Hematopoietic multipotent progenitor cell treated with erythropoietin and hydrocortisone succinate and interleukin-3 and kit ligand, for 4 days (in vitro differentiated cells): ENCODE data around the gene GJB4.
"Not testable (repeated sequence)": the region's sequence is repeated elsewhere in the genome, so short reads cannot be mapped to it uniquely, and the experiment has no call there.

Experiments
- DNase-seq: peaks from one replicate; pipeline ENCODE4 v3.0.0-alpha.2; 2015

GJB4 gene

DNA sequence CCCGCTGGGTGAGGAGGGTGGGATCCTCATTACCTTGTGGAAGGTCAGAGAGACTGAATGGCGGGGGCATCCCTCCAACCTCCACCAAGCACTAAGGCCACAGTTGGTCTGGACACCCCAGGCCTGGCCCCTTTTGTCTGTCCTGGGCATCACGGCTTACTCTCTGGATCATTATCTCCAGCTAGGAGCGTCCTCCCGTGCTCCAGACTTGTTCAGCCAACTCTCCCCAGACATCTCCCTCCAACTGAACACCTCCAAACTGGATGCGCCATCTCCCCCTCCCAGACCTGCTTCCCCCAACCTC is 11.9 kb upstream of the GJB4 start:
- DNase-seq: no peak

DNA sequence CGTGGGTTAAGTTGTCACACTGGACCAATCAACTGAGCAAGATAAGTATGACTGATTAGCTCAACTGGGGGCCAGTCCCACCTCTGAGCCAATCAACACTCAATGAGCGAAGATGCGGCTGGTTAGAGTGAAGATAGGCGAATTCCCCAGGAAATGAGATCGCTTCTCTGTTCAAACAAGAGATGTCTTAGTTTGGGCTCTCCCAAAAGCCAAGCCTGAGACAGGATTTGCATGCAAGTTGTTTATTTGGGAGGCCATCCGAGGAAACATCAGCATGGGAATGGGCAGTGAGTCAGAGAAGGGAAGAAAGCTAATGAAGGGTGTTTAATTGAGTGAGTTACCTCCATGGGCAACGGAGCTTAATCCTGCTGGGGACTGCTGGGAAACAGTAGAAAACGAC is 9.5 kb upstream of the GJB4 start:
- no peak for DNase-seq

DNA sequence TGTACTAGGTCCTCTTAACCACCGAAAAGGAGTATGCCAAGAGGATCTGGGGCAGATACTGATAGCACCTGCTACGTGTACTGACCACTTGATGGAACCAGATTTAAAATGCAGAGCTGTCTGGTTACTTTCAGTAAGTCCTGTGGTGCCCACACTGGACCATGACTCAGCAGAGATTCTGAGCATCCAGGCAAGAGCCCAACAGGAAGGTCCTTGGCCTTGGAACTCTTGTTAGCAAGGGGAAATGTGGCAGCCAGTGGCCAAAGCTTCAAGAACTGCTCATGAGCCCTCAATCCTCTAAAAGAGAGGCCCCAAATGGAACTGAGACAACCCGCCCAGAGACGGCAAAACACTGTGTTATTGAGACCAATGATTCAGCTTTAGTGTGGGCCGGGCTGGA is 8.9 kb upstream of the GJB4 start:
- no peak for DNase-seq

DNA sequence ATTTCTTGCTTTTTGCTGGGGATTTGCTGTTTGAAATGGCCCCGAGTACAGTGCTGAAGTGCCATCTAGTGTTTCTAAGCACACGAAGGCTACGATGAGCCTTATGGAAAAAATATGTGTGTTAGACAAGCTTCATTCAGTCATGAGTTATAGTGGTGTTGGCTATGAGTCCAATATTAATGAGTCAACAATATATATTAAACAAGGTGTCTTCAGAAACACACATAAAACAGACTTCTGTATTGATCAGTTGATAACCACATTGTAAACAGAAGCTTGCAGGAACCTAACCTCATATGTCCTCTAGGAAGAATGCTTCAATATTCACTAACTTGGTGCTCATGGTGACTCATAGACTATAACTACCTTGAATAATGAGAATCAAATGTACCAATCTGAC is 6.4 kb upstream of the GJB4 start:
- DNase-seq: no peak

DNA sequence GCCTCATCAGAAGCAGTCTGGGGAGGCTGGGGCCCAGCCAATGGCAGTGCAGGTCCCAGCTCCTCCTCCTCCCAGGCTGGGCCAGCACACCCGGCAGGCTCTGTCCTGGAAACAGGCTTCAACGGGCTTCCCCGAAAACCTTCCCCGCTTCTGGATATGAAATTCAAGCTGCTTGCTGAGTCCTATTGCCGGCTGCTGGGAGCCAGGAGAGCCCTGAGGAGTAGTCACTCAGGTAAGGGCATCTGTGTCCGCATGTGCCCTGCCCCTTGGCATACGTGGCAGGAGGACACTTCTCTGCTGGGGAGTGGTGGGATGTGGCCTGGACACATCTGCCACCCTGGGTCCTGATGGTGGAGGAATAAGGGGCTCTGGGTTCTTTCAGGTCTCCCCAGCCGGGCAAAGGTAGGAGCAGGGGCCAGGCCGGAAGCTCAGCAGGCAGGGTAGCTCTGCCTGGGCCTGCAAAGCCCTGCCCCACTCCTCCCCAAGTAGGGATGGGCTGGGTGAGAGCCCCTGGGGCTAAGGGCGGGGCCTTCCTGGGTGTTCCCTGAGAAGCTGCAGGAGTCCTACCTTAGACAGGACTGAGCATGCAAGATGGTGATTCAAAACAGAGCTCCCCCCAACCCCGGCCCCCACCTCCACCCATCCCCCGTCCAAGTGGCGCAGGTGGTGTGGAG is 4.4 kb upstream of the GJB4 start, which contains the start of gene GJB5:
Gene GJB5, plus strand, starts transcription at position 84 of the 674 bp plus-strand sequence. CDS start 2,284 bp downstream, outside the sequence.
- no peak for DNase-seq

DNA sequence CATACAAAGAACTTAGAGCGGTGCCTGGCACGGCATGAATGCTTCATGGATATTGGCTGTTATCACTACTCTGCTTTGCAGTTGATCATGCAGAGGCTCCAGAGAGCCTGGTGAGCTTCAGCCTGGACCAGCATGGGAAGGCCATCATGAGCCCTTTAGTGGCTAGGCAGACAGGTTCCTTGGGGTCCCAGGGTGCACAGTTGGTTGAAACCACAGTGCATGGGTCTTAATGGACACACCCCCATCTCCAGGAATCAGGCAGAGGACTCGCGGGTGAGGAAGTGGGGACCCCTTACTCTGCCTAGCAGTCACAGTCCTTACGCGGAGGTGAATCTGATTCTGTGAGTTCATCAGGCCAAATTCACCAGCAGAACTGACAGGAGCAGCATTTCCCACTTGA is 3.6 kb upstream of the GJB4 start:
- no peak for DNase-seq

DNA sequence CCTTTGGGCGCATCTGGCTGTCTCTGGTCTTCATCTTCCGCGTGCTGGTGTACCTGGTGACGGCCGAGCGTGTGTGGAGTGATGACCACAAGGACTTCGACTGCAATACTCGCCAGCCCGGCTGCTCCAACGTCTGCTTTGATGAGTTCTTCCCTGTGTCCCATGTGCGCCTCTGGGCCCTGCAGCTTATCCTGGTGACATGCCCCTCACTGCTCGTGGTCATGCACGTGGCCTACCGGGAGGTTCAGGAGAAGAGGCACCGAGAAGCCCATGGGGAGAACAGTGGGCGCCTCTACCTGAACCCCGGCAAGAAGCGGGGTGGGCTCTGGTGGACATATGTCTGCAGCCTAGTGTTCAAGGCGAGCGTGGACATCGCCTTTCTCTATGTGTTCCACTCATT is 2.2 kb upstream of the GJB4 start:
- DNase-seq: no peak

DNA sequence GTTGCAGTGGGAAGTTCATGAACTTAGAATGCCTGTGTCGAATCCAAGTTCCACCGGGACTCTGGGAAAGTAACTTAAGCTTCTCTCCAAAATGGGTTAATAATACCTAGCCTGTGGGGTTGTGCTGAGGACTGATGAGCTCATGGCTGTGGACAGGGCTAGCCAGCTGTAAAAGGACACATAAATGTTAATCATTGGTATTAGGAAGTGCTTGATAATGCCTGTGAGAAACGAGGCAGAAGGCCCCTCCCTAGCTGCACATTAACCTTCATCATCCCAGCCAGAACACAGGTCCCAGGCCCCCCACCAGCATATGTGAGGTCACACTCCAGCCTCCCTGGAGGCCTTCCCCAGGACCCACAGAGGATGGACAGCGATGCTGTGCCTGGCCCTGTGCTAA is 789 bp upstream of the GJB4 start:
- DNase-seq: no peak

DNA sequence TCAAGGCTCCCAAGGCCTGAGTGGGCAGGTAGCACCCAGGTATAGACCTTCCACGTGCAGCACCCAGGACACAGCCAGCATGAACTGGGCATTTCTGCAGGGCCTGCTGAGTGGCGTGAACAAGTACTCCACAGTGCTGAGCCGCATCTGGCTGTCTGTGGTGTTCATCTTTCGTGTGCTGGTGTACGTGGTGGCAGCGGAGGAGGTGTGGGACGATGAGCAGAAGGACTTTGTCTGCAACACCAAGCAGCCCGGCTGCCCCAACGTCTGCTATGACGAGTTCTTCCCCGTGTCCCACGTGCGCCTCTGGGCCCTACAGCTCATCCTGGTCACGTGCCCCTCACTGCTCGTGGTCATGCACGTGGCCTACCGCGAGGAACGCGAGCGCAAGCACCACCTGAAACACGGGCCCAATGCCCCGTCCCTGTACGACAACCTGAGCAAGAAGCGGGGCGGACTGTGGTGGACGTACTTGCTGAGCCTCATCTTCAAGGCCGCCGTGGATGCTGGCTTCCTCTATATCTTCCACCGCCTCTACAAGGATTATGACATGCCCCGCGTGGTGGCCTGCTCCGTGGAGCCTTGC is 1.7 kb downstream of the GJB4 start:
- DNase-seq: no peak

DNA sequence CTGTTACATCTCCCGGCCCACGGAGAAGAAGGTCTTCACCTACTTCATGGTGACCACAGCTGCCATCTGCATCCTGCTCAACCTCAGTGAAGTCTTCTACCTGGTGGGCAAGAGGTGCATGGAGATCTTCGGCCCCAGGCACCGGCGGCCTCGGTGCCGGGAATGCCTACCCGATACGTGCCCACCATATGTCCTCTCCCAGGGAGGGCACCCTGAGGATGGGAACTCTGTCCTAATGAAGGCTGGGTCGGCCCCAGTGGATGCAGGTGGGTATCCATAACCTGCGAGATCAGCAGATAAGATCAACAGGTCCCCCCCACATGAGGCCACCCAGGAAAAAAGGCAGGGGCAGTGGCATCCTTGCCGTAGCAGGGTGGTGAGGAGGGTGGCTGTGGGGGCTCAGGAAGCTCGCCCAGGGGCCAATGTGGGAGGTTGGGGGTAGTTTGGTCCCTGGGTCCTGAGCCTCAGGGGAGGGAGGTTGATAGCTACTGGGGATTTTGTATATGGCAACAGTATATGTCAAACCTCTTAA is 2.3 kb downstream of the GJB4 start:
- DNase-seq: no peak

DNA sequence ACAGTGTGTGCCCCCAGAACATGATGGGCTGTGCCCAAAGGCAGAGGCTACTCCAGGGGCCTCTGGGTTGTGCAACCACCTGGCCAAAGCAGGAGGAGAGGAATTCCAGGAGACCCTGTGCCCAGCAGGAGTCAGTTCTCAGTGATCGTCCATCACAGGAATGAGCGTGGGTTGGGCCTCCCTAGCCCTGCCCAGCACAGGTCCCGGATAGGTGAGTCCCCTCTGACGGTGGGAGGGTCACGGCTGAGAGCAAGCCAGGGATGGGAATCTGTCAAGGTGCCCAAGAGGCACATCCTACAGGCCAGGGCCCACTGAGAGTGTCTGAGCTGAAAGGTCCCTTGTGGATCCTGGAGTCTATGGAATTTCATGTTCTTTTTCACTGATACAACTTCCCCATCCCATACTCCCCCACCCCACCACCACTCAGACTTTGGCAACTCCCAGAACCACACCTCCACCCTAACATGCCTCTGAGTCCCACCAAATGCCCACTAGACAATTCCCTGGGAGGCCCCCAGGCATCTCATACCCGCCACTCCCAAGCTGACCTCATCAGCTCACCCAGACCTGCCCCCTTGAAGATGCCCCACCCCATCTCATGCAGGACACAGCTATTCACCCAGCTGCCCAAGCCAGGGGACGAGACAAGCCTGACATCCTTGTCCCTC is 3.1 kb downstream of the GJB4 start:
- no peak for DNase-seq

DNA sequence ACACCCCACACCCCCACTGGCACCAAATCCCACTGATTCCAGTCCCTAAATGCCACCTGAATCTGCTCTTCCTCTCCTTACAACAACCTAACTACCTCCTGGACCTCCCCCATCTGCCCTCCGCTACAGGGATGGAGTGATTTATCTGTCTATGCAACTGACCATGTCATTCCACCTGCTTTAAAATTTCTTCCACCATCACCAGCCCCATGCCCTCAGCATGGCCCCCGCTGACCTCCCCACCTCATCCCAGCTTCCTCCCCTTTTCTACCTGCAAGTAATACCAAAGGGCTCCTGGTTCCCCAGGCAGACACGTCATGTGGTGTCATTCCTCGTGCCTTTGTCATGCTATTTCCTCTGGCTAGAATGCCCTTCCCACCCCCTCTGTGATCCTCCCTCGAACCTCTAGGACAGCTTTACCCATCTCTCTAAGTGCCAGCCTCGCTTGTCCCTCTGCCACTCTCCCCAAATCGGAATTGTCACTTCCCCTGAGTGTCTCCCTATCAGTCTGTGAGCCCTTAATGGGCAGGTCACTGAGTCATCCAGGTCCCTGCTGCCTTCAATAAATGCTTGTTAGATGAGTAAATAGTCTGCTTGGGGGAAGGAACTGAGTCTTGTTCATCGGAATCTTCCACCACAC is 3.7 kb downstream of the GJB4 start:
- DNase-seq: no peak

DNA sequence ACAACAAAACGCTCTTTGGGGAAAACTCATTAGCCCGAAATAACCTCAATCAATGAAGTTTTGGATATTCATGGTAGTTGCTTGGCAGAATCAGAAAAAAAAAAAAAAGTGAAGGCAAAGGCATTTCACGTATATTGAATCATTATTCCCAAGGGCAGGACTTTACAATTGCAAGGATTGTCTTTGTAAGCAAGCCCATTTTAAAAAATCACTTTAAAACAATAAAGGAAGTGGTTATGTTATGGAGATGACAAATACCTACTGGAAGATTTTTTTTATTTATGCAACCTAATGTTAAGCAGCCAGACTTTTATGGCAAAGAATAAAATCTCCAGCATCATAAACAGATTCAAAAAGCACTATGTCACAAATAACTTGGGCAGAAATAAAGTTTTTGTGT is 9.3 kb downstream of the GJB4 start:
- DNase-seq: no peak

DNA sequence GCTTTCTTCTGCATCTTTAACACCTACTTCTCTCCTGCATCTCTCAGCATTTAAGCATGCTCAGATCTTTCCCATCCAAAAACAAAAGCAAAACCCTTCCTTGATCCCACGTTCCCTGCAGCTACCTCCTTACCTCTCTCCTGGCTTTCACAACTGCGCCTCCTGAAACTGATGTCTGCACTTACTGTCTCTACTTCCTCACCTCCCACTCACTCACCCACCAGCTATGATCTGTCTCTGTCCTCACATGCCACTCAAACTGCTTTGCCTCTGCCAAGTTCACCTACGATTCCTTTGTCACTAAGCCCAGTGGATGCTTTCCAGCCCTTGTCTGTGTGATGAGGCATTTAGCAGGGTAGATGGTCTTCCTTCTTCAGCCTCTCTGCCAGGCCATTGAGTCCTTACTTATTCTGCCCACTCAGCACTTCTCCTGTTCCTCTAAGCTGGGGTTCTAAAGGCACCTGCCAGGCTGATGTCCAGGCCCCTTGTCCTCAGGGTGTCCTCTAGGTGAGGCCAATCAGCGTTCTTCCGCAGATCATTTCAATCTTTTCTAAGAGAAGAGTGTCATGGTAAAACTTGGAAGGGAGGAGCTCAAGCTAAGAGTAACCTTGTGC is 11.5 kb downstream of the GJB4 start:
- DNase-seq: no peak

DNA sequence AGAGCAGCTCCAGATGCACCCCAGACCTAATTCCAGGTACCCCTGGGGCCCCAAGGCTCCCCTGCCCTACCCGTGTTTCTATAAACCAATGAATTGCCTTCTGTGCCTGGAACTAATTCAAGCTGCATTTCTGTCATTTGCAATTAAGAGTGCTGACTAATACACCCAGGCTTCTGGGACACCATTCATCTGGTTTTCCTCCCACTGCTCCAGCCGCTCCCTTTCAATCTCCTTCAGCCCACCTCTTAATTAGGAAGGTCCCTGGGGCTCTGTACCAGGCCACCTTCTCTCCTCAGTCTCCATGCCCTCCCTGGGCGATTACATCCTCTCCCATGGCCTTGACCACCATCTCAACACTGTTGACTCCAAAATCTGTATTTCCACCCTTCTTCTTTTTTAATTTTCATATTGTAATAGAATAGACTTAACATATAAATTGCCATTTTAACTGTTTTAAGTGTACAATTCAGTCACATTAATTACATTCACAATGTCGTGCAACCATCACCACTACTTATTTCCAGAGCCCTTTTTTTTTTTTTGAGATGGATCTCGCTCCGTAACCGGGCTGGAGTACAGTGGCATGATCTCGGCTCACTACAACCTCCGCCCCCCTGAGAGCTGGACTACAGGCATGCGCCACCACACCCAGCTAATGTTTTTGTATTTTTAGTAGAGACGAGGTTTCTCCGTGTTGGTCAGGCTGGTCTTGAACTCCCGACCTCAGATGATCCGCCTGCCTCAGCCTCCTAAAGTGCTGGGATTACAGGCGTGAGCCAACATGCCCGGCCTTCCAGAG is 12.2 kb downstream of the GJB4 start:
- DNase-seq: no peak

DNA sequence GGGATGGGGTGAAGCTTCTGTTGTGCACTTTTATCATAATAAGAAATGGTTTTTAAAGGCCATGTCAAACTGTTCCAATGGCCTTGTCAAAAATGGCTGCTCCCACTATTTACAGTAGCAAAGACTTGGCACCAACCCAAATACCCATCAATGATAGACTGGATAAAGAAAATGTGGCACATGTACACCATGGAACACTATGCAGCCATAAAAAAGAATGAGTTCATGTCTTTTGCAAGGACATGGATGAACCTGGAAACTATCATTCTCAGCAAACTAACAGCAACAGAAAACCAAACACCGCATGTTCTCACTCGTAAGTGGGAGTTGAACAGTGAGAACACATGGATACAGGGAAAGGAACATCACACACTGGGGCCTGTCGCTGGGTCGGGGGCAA is 13.6 kb downstream of the GJB4 start:
- DNase-seq: not testable (repeated sequence)

DNA sequence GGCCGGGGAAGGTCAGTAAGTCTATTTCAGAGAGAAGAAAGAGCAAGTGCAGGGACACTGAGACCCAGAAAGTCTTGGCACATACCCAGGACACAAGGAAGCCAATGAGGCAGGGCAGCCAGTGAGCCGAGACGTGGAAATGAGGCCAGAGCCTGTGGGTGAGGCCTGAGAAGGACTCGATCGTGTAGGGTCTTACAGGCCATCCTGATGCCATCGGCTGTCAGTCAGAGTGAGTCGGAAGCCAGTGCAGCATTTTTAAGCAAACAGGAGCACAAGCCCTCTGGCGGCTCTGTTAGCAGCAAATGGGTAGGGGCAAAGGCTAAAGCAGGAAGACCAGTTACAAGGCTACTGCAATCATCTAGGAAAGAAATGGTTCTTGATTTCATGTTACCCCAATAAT is 15.4 kb downstream of the GJB4 start:
- no peak for DNase-seq

DNA sequence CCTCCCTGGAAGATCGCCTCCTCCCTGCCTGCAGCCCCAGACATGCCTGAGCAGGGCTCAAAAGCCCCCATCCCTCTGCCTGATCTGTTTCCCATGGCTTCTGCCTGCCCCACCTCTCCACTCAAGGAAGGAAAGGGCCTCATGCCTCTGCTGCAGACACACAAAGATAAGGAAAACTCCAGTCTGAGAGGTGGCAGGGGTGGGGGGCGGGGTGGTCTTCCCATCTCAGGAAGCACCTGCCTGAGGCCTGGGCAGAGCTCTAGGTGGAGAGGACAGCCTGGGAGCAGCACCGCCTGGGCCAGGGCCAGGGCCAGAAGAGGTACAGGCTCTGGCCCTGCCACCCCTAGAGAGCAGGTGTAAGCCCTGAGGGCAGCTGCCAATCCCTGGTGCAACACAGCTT is 17.4 kb downstream of the GJB4 start:
- DNase-seq: no peak

DNA sequence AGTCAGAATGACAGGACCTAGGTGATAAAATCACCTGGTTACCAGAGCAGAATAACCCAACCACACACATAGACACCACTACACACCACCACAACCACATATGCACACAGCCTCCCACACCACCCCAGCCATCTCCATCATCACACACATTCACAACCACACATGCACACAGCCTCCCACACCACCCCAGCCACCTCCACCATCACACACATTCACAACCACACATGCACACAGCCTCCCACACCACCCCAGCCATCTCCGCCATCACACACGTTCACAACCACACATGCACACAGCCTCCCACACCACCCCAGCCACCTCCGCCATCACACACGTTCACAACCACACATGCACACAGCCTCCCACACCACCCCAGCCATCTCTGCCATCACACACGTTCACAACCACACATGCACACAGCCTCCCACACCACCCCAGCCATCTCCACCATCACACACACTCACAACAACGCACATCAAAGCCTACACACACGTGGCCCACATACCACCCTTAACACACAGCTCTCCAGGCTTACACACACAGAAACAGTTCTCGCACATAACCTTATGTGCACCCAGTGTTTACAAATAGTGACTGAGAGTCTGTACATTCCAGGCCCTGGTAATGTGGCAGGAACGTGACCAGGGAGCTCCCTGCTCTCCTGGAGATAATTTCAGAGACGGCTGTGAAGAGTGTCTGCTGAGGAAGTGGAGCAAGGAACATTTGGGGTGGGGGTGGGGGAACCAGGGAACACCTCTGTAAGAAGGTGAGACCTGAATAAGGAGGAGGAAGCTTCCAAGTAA is 18.2 kb downstream of the GJB4 start:
- no peak for DNase-seq

DNA sequence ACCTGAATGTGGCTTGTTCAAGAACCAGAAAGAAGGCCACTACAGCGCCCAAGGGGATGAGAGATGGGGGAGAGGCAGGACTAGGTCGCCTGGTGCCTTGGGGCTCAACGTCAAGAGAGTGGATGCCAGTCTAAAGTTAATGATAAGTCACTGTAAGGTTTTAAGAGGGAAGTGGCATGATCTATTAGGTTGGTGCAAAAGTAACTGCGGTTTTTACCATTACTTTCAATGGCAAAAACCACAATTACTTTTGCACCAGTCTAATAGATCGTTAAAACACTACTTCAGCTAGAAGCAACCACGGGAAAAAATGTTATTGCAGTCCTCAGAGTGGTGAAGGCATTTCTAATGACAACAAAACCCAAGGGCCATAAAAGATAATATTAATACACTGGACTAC is 18.8 kb downstream of the GJB4 start:
- no peak for DNase-seq

DNA sequence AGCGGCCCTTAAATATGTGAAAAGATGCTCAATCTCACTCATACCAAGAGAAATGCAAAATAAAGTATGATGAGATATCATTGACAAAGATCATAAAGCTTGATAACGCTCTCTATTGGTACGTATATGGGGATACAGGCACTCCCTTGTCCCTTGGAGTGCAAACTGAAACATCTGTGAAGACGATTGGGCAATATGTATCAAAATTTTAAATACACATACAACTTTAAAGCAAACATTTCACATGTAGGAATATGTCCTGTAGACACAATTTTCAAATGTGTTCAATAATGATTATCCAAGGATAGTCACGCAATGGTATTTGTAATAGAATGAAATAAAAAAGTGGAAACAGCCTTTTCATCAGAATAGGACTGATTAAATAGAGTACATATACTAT is 19.5 kb downstream of the GJB4 start:
- no peak for DNase-seq

DNA sequence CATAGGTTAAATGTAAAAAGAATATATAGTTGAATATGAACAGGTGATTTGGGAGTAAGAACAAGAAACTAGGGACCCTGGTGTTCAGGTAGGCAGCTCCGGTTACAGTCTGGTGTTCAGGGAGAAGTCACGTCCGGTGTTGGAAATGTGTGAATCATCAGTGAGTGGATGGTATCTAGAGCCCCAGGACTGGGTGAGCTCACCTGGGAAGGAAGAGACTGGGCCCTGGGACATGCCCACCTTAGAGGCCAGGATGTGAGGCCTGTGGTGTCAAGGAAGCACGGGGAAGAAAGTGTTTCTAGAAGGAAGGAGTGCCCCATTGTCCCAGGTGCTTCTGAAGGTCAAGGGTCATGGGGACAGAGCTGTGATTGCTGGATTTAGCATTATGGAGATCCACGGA is 20.0 kb downstream of the GJB4 start:
- no peak for DNase-seq
